WTC11 (cell line): ENCODE data around the gene NELL1.

ENCODE experiments used
- CREB1 ChIP-seq: sonication (generic); formaldehyde crosslinking; IDR thresholded peaks from 2 replicates; pipeline ENCODE4 v1.8.0; 2023; ENCODE audit warnings: mild to moderate bottlenecking, missing genetic modification reagents
- CTCF ChIP-seq: fragments of 200-600 bp; IDR thresholded peaks from 2 replicates; pipeline ENCODE4 v1.8.0; 2022; ENCODE audit warnings: antibody characterized with exemption
- HMGXB4 ChIP-seq: sonication (generic); formaldehyde crosslinking; IDR thresholded peaks from 2 replicates; pipeline ENCODE4 v1.8.1; 2023; ENCODE audit warnings: mild to moderate bottlenecking, moderate library complexity, missing genetic modification reagents
- JUN ChIP-seq: sonication (generic); formaldehyde crosslinking; IDR thresholded peaks from 2 replicates; pipeline ENCODE4 v1.8.0; 2023; ENCODE audit warnings: mild to moderate bottlenecking, missing genetic modification reagents
- MAX ChIP-seq: sonication (generic); formaldehyde crosslinking; IDR thresholded peaks from 2 replicates; pipeline ENCODE4 v1.8.0; 2022; ENCODE audit warnings: mild to moderate bottlenecking, missing genetic modification reagents
- MXD4 ChIP-seq: fragments of 250-450 bp; sonication (Bioruptor Pico); IDR thresholded peaks from 2 replicates; pipeline ENCODE4 v1.8.0; 2021; ENCODE audit warnings: mild to moderate bottlenecking, moderate library complexity, borderline replicate concordance
- NFATC4 ChIP-seq: fragments of 250-450 bp; sonication (Bioruptor Pico); IDR thresholded peaks from 2 replicates; pipeline ENCODE4 v1.9.0; 2021; ENCODE audit warnings: mild to moderate bottlenecking
- USF2 ChIP-seq: sonication (generic); formaldehyde crosslinking; IDR thresholded peaks from 2 replicates; pipeline ENCODE4 v1.8.1; 2023; ENCODE audit warnings: mild to moderate bottlenecking, missing genetic modification reagents, moderate library complexity
- ZNF232 ChIP-seq: sonication (generic); formaldehyde crosslinking; IDR thresholded peaks from 2 replicates; pipeline ENCODE4 v1.8.0; 2022; ENCODE audit warnings: mild to moderate bottlenecking, missing genetic modification reagents
- ZNF317 ChIP-seq: sonication (generic); formaldehyde crosslinking; IDR thresholded peaks from 2 replicates; pipeline ENCODE4 v1.8.1; 2023; ENCODE audit warnings: low read depth, mild to moderate bottlenecking, moderate library complexity, missing genetic modification reagents, borderline replicate concordance

- TF ChIP-seq NFATC4 (CRISPR knock-in tag) (no peak), CTCF (no peak), USF2 (CRISPR knock-in tag) (no peak), MXD4 (CRISPR knock-in tag) (no peak), MAX (CRISPR knock-in tag) (no peak), HMGXB4 (CRISPR knock-in tag) (no peak), JUN (CRISPR knock-in tag) (no peak), ZNF232 (CRISPR knock-in tag) (no peak), CREB1 (CRISPR knock-in tag) (no peak), ZNF317 (CRISPR knock-in tag) (no peak)
Measured at GRCh38 chr11:21321072-21321471, 651.7 kb downstream of the NELL1 start.
